Stimulated activated CD8-positive, alpha-beta memory T cell treated with anti-CD3 and anti-CD28 coated beads, Interleukin-7, amount 100 ng/mL, for 48 hours (primary cell): Measurements from ENCODE around the gene ZNF443.
A peak's percentile ranks its signal among the peaks of the same experiment; 100 is the strongest.
"Not testable (repeated sequence)": the region's sequence is repeated elsewhere in the genome, so short reads cannot be mapped to it uniquely, and the experiment has no call there.

Experiments used
- DNase-seq, 2 donors: peaks; one replicate each; pipeline ENCODE4 v3.0.0-alpha.2; 2020; ENCODE audit warnings: low read depth in 1 of 2; ENCODE audit errors: extremely low read depth in 1 of 2

ZNF443 gene

GRCh38 chr19:12425236-12425887 is 15.5 kb downstream of the ZNF443 start:
- DNase-seq, result no peak

GRCh38 chr19:12417273-12417672 is 23.5 kb downstream of the ZNF443 start:
- DNase-seq, result not testable (repeated sequence)

GRCh38 chr19:12411893-12412292 is 28.9 kb downstream of the ZNF443 start:
- DNase-seq, result no peak

- peak; percentile 72 to 89 for DNase-seq
Measured at GRCh38 chr19:12400633-12401502, 40.0 kb downstream of the ZNF443 start, which contains the start of gene ZNF799. TSS of gene ZNF799 (minus strand) at chr19:12401271. CDS start at chr19:12401070, 201 bp downstream.

GRCh38 chr19:12399901-12400632 is 40.8 kb downstream of the ZNF443 start:
- peak; percentile 28 to 31 for DNase-seq

- DNase-seq, result not testable (repeated sequence)
Measured at GRCh38 chr19:12391148-12391547, 49.7 kb downstream of the ZNF443 start.

GRCh38 chr19:12386365-12386764 is 54.5 kb downstream of the ZNF443 start:
- not testable (repeated sequence) for DNase-seq

- DNase-seq, result no peak
Measured at GRCh38 chr19:12380444-12380737, 60.4 kb downstream of the ZNF443 start.

GRCh38 chr19:12379732-12380443 is 60.9 kb downstream of the ZNF443 start:
- DNase-seq, result no peak
